Neural cell (in vitro differentiated cells): Measurements from ENCODE around the gene KCNAB1. TPM values are rescaled to one million over a fixed set of nuclear protein-coding genes. Genes with fewer than 3 reads are reported as not detected.

Experiments
- H2AFZ ChIP-seq: fragments of 200-600, 300-800 bp; sonication (generic), shearing (Covaris generic); 2 replicates; pipeline ENCODE4 v1.6.0; 2014; ENCODE audit warnings: low read depth, mild to moderate bottlenecking, antibody characterized with exemption, low read length, moderate library complexity
- H3F3A ChIP-seq: fragments of 200-600 bp; shearing (Covaris generic); 2 replicates; pipeline ENCODE4 v1.6.1; 2016; ENCODE audit warnings: mild to moderate bottlenecking, moderate library complexity, mixed read lengths, antibody characterized with exemption, low read length; ENCODE audit not compliant: insufficient read depth, poor library complexity, severe bottlenecking
- H3K27ac ChIP-seq: fragments of 200-600, 300-800 bp; sonication (generic), shearing (Covaris generic); 2 replicates; pipeline ENCODE4 v1.5.1; 2014; ENCODE audit warnings: mild to moderate bottlenecking, low read length, moderate library complexity
- H3K27me3 ChIP-seq: fragments of 300-800, 200-600 bp; sonication (generic), shearing (Covaris generic); 2 replicates; pipeline ENCODE4 v1.6.0; 2014; ENCODE audit warnings: mild to moderate bottlenecking, low read depth, low read length, moderate library complexity; ENCODE audit not compliant: insufficient read depth
- H3K36me3 ChIP-seq: fragments of 300-800, 200-600 bp; sonication (generic), shearing (Covaris generic); 2 replicates; pipeline ENCODE4 v1.5.1; 2014; ENCODE audit warnings: mild to moderate bottlenecking, antibody characterized with exemption, low read length, moderate library complexity; ENCODE audit not compliant: insufficient read depth
- H3K4me2 ChIP-seq: fragments of 300-800, 200-600 bp; sonication (generic), shearing (Covaris generic); 2 replicates; pipeline ENCODE4 v1.6.0; 2014; ENCODE audit warnings: mild to moderate bottlenecking, low read length
- H3K4me3 ChIP-seq: fragments of 300-800, 200-600 bp; sonication (generic), shearing (Covaris generic); 2 replicates; pipeline ENCODE4 v1.5.1; 2014; ENCODE audit warnings: mild to moderate bottlenecking, low read length, moderate library complexity
- H3K79me2 ChIP-seq: fragments of 200-600 bp; shearing (Covaris generic); replicated peaks from 2 replicates; pipeline ENCODE4 v1.6.0; 2014; ENCODE audit warnings: mild to moderate bottlenecking, low read length, moderate library complexity; ENCODE audit not compliant: insufficient read depth
- H3K9ac ChIP-seq: fragments of 300-800, 200-600 bp; sonication (generic), shearing (Covaris generic); 2 replicates; pipeline ENCODE4 v1.6.1; 2016; ENCODE audit warnings: mild to moderate bottlenecking, low read length, mixed read lengths
- H3K9me2 ChIP-seq: fragments of 200-600 bp; shearing (Covaris generic); 2 replicates; pipeline ENCODE4 v1.6.1; 2016; ENCODE audit warnings: mild to moderate bottlenecking, low read length, mixed read lengths; ENCODE audit not compliant: insufficient read depth
- H3K9me3 ChIP-seq: fragments of 200-600, 300-800 bp; sonication (generic), shearing (Covaris generic); 2 replicates; pipeline ENCODE4 v1.6.1; 2016; ENCODE audit warnings: mild to moderate bottlenecking, mixed run types, low read length, moderate library complexity, mixed read lengths
- H4K20me1 ChIP-seq: fragments of 200-600 bp; shearing (Covaris generic); 2 replicates; pipeline ENCODE4 v1.6.1; 2016; ENCODE audit warnings: mild to moderate bottlenecking, mixed run types; ENCODE audit not compliant: insufficient read depth
- EP300 ChIP-seq: fragments of 450-650 bp; conservative IDR thresholded peaks from 2 replicates; pipeline ENCODE4 v1.6.1; 2014; ENCODE audit warnings: antibody characterized with exemption, mild to moderate bottlenecking, moderate library complexity; ENCODE audit not compliant: poor library complexity, severe bottlenecking
- EZH2 ChIP-seq: fragments of 200-600, 300-800 bp; shearing (Covaris generic), sonication (generic); IDR thresholded peaks from 2 replicates; pipeline ENCODE4 v1.6.1; 2014; ENCODE audit warnings: antibody characterized with exemption, low read length, borderline replicate concordance, mild to moderate bottlenecking; ENCODE audit not compliant: insufficient read depth, poor library complexity, severe bottlenecking
- MXI1 ChIP-seq: fragments of 450-650 bp; conservative IDR thresholded peaks from 2 replicates; pipeline ENCODE4 v1.6.1; 2014; ENCODE audit warnings: antibody characterized with exemption, mild to moderate bottlenecking; ENCODE audit not compliant: poor library complexity, severe bottlenecking
- POLR2AphosphoS5 ChIP-seq: IDR thresholded peaks from 2 replicates; pipeline ENCODE4 v1.6.1; 2012
- RAD21 ChIP-seq: fragments of 450-650 bp; conservative IDR thresholded peaks from 2 replicates; pipeline ENCODE4 v1.6.1; 2014; ENCODE audit warnings: antibody characterized with exemption, mild to moderate bottlenecking, moderate library complexity
- REST ChIP-seq: IDR thresholded peaks from 2 replicates; pipeline ENCODE4 v1.6.1; 2012; ENCODE audit warnings: borderline replicate concordance
- SMC3 ChIP-seq: fragments of 450-650 bp; conservative IDR thresholded peaks from 2 replicates; pipeline ENCODE4 v1.6.1; 2014; ENCODE audit warnings: antibody characterized with exemption, mild to moderate bottlenecking, moderate library complexity; ENCODE audit not compliant: poor library complexity
- TAF1 ChIP-seq: IDR thresholded peaks from 2 replicates; pipeline ENCODE4 v1.6.1; 2012; ENCODE audit warnings: low read depth
- polyA plus RNA-seq: library from polyadenylated mRNA; depleted of rRNA; stranded (reverse); fragments of >200 nt; gene quantifications from 2 replicates; pipeline ENCODE4 v1.2.3, GENCODE V29; 2014
- TF ChIP-seq, protein P1 (sequence below): fragments of 450-650 bp; IDR thresholded peaks from 2 replicates; pipeline ENCODE4 v1.5.1; 2014; ENCODE audit warnings: antibody characterized with exemption, mild to moderate bottlenecking, moderate library complexity; ENCODE audit not compliant: poor library complexity, severe bottlenecking

KCNAB1 gene
- polyA plus RNA-seq, 1 donor from 2014 or later: 14.9 TPM

DNA sequence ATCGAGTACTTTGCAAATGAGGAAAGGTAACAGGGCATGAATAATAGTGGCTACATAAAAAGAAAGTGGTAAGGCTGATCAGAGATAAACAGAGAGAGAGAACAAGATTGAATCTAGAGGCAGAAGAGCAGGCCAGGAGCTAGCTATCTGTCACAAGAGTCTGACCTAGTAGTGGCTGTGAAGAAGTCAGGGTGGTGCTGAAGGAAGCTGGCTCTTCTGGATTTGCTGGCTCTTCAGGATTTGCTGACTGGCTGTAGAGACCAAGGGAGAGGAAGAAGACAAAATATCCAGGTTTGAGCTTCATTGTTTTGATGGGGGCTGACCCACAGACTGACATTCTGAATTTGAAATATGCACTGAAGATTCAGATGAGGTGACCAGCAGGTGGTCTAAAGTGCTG is 292.2 kb downstream of the KCNAB1 start:
- Histone ChIP-seq H3K36me3 (no peaks in the 10 kb centered on the region), H3F3A (no peaks in the 10 kb centered on the region)

GRCh38 chr3:156413293-156413892 is 293.0 kb downstream of the KCNAB1 start:
- Histone ChIP-seq H3K27ac (peak overlapping the region; percentile 41), H3K4me3 (peak overlapping the region; percentile 24), H3K9ac (peak overlapping the region; percentile 20), H2AFZ (no peak overlapping the region), H3K9me2 (no peaks in the 10 kb centered on the region), H3K79me2 (no peaks in the 10 kb centered on the region), H4K20me1 (no peaks in the 10 kb centered on the region), H3K4me2 (no peak overlapping the region), H3K36me3 (no peaks in the 10 kb centered on the region), H3K27me3 (no peaks in the 10 kb centered on the region), H3F3A (no peaks in the 10 kb centered on the region), H3K9me3 (no peaks in the 10 kb centered on the region)
- no peak for TF ChIP-seq REST

More for the DNA sequence above, 292.2 kb downstream of the KCNAB1 start:
- Histone ChIP-seq H3K9me3 (no peaks in the 10 kb centered on the region), H3K4me3 (no peak overlapping the region), H3K9ac (no peak overlapping the region), H3K79me2 (no peaks in the 10 kb centered on the region), H3K9me2 (no peaks in the 10 kb centered on the region), H3K4me2 (no peak overlapping the region), H2AFZ (no peak overlapping the region), H4K20me1 (no peaks in the 10 kb centered on the region), H3K27me3 (no peaks in the 10 kb centered on the region), H3K27ac (no peak overlapping the region)
- no peak for TF ChIP-seq MXI1
- no peak for TF ChIP-seq REST
- TF ChIP-seq POLR2AphosphoS5: no peak
- no peak for TF ChIP-seq RAD21
- no peak for TF ChIP-seq EZH2
- TF ChIP-seq TAF1: no peak
- TF ChIP-seq SMC3: no peak
- TF ChIP-seq, protein P1, sequence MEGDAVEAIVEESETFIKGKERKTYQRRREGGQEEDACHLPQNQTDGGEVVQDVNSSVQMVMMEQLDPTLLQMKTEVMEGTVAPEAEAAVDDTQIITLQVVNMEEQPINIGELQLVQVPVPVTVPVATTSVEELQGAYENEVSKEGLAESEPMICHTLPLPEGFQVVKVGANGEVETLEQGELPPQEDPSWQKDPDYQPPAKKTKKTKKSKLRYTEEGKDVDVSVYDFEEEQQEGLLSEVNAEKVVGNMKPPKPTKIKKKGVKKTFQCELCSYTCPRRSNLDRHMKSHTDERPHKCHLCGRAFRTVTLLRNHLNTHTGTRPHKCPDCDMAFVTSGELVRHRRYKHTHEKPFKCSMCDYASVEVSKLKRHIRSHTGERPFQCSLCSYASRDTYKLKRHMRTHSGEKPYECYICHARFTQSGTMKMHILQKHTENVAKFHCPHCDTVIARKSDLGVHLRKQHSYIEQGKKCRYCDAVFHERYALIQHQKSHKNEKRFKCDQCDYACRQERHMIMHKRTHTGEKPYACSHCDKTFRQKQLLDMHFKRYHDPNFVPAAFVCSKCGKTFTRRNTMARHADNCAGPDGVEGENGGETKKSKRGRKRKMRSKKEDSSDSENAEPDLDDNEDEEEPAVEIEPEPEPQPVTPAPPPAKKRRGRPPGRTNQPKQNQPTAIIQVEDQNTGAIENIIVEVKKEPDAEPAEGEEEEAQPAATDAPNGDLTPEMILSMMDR: no peak
- TF ChIP-seq EP300: no peak
